Liver (tissue), 9 donors: Measurements from ENCODE around the gene ADCY4. TPM values are rescaled to one million over a fixed set of nuclear protein-coding genes. Genes with fewer than 3 reads are reported as not detected.
"Not testable (repeated sequence)": the region's sequence is repeated elsewhere in the genome, so short reads cannot be mapped to it uniquely, and the experiment has no call there.

Experiments
- DNase-seq: peaks from one replicate; pipeline ENCODE4 v3.0.0-alpha.2; 2017; ENCODE audit warnings: low spot score
- H3K27ac ChIP-seq, 2 donors: one replicate each; pipeline ENCODE4 v1.7.0; 2013; ENCODE audit warnings: inconsistent platforms in 2 of 2, low read length in 2 of 2, control low read depth in 1 of 2, low read depth in 1 of 2, mild to moderate bottlenecking in 1 of 2
- H3K27me3 ChIP-seq, 4 donors: one replicate each; pipeline versions ENCODE4 v1.6.1 to v1.7.0; 2013; ENCODE audit warnings: low read length in 3 of 4, inconsistent platforms in 1 of 4, mild to moderate bottlenecking in 1 of 4, moderate library complexity in 1 of 4; ENCODE audit not compliant: control insufficient read depth in 4 of 4, insufficient read depth in 4 of 4
- H3K36me3 ChIP-seq, 4 donors: one replicate each; pipeline versions ENCODE4 v1.6.1 to v1.7.0; 2013; ENCODE audit warnings: low read length in 3 of 4, mild to moderate bottlenecking in 3 of 4, low read depth in 1 of 4, moderate library complexity in 1 of 4; ENCODE audit not compliant: control insufficient read depth in 4 of 4, insufficient read depth in 3 of 4
- H3K4me1 ChIP-seq, 4 donors: one replicate each; pipeline versions ENCODE4 v1.6.1 to v1.7.0; 2013; ENCODE audit warnings: low read length in 3 of 4, mild to moderate bottlenecking in 3 of 4, moderate library complexity in 1 of 4; ENCODE audit not compliant: control insufficient read depth in 4 of 4, insufficient read depth in 4 of 4
- H3K4me3 ChIP-seq, 3 donors: one replicate each; pipeline versions ENCODE4 v1.6.1 to v1.7.0; 2013; ENCODE audit warnings: low read length in 3 of 3, control low read depth in 1 of 3, low read depth in 1 of 3, mild to moderate bottlenecking in 1 of 3
- H3K9ac ChIP-seq, 2 donors: one replicate each; pipeline ENCODE4 v1.7.0; 2013; ENCODE audit warnings: low read length in 2 of 2, mild to moderate bottlenecking in 2 of 2, moderate library complexity in 2 of 2, control low read depth in 1 of 2, low read depth in 1 of 2
- H3K9me3 ChIP-seq, 4 donors: one replicate each; pipeline versions ENCODE4 v1.6.1 to v1.7.0; 2013; ENCODE audit warnings: low read length in 3 of 4; ENCODE audit not compliant: control insufficient read depth in 4 of 4
- EGR1 ChIP-seq, 2 donors: IDR thresholded peaks; 2 replicates each; pipeline ENCODE4 v1.6.1; 2016 to 2018; ENCODE audit warnings: antibody characterized with exemption in 2 of 2, low read depth in 2 of 2
- FOXA1 ChIP-seq: IDR thresholded peaks from 2 replicates; pipeline ENCODE4 v1.6.1; 2016; ENCODE audit warnings: antibody characterized with exemption
- FOXA2 ChIP-seq: IDR thresholded peaks from 2 replicates; pipeline ENCODE4 v1.6.1; 2016; ENCODE audit warnings: antibody characterized with exemption
- GABPA ChIP-seq, 2 donors: IDR thresholded peaks in 1 of 2; conservative IDR thresholded peaks in 1 of 2; 2 replicates each; pipeline ENCODE4 v1.6.1; 2016; ENCODE audit warnings: antibody characterized with exemption in 2 of 2, mild to moderate bottlenecking in 1 of 2, moderate library complexity in 1 of 2
- HNF4A ChIP-seq, 2 donors: conservative IDR thresholded peaks; 2 replicates each; pipeline ENCODE4 v1.6.1; 2016; ENCODE audit warnings: antibody characterized with exemption in 2 of 2, mild to moderate bottlenecking in 2 of 2
- JUND ChIP-seq, 2 donors: IDR thresholded peaks; 2 replicates each; pipeline ENCODE4 v1.6.1; 2016; ENCODE audit warnings: antibody characterized with exemption in 2 of 2
- MAX ChIP-seq: IDR thresholded peaks from 2 replicates; pipeline ENCODE4 v1.6.1; 2016; ENCODE audit warnings: antibody characterized with exemption
- NR2F2 ChIP-seq: IDR thresholded peaks from 2 replicates; pipeline ENCODE4 v1.6.1; 2016; ENCODE audit warnings: antibody characterized with exemption
- RAD21 ChIP-seq, 2 donors: IDR thresholded peaks; 2 replicates each; pipeline ENCODE4 v1.6.1; 2016; ENCODE audit warnings: antibody characterized with exemption in 2 of 2, mild to moderate bottlenecking in 2 of 2
- REST ChIP-seq: IDR thresholded peaks from 2 replicates; pipeline ENCODE4 v1.6.1; 2016; ENCODE audit warnings: antibody characterized with exemption, mild to moderate bottlenecking
- RXRA ChIP-seq, 2 donors: IDR thresholded peaks; 2 replicates each; pipeline ENCODE4 v1.6.1; 2017 to 2018; ENCODE audit warnings: antibody characterized with exemption in 2 of 2, mild to moderate bottlenecking in 1 of 2
- YY1 ChIP-seq: IDR thresholded peaks from 2 replicates; pipeline ENCODE4 v1.6.1; 2016; ENCODE audit warnings: antibody characterized with exemption, mild to moderate bottlenecking
- ZBTB33 ChIP-seq: IDR thresholded peaks from 2 replicates; pipeline ENCODE4 v1.6.1; 2016; ENCODE audit warnings: antibody characterized with exemption
- WGBS: extraction: QIAGEN DNeasy Blood & Tissue Kit; methylation state at CpG from one replicate; pipeline ENCODE4 v1.1.7; 2013; 5-methylcytosine and 5-hydroxymethylcytosine counted together
- polyA plus RNA-seq, 2 donors: library from polyadenylated mRNA; stranded (reverse) in 1 of 2; unstranded in 1 of 2; fragments of 200-250 nt in 1 of 2; fragments of >200 nt in 1 of 2; fragmentation: Nextera tagmentation in 1 of 2; extraction: Ambion mirVana in 1 of 2; gene quantifications; one replicate each; pipeline versions ENCODE4 v1.2.1 to v1.2.3, GENCODE V29; 2013 to 2015
- total RNA-seq, 2 donors: library from RNA; depleted of rRNA; stranded (reverse); fragments of >200 nt; gene quantifications; one replicate each; pipeline ENCODE4 v1.2.3, GENCODE V29; 2014
- donor health status: healthy.
- donor health status: healthy.
- donor health status: healthy.
- donor health status: healthy.
- donor health status: healthy.

Gene ADCY4
- total and polyA plus RNA-seq, 4 donors = 2.2 to 7.2 (median 4.0) TPM

GRCh38 chr14:24372701-24373416, 38.0 kb upstream of the ADCY4 start:
- peaks cover 0 to 3% (median 2%) of the 10 kb centered on the region in 4 donors for H3K4me1 ChIP-seq
- no peaks in the 10 kb centered on the region for H3K9me3 ChIP-seq
- no peak overlapping the region for H3K4me3 ChIP-seq
- no peak for DNase-seq
- H3K27me3 ChIP-seq = no peaks in the 10 kb centered on the region
- TF ChIP-seq EGR1 (IDR thresholded peaks at IDR 0.05; ENCODE audit: low read depth in 2 of 2) (no peak), NR2F2 (peak; percentile 16), YY1 (no peak)
- no peak overlapping the region for H3K9ac ChIP-seq
- H3K27ac ChIP-seq = no peak overlapping the region
- 83% methylated on average over 12 of the region's 12 CpGs for WGBS
- no peaks in the 10 kb centered on the region for H3K36me3 ChIP-seq

- 92% methylated on average over 3 of the region's 3 CpGs for WGBS
- not testable (repeated sequence) for DNase-seq, H3K9ac ChIP-seq, H3K4me1 ChIP-seq, H3K27me3 ChIP-seq, H3K36me3 ChIP-seq, H3K27ac ChIP-seq, H3K9me3 ChIP-seq, H3K4me3 ChIP-seq
These were observed 36.7 kb upstream of the ADCY4 start for GRCh38 chr14:24371605-24372004.

GRCh38 chr14:24370748-24371147, 35.9 kb upstream of the ADCY4 start:
- Histone ChIP-seq H3K27ac (no peak overlapping the region), H3K4me1 (peaks cover 0 to 5% (median 3%) of the 10 kb centered on the region in 4 donors), H3K4me3 (no peak overlapping the region), H3K9ac (no peak overlapping the region), H3K36me3 (no peaks in the 10 kb centered on the region), H3K9me3 (no peaks in the 10 kb centered on the region), H3K27me3 (peaks cover 0 to 5% (median 0%) of the 10 kb centered on the region in 4 donors)
- 93% methylated on average over 1 of the region's 1 CpG for WGBS
- TF ChIP-seq NR2F2 (no peak), JUND (IDR thresholded peaks at IDR 0.05) (no peak), FOXA1 (no peak), REST (no peak), YY1 (no peak), HNF4A (conservative IDR thresholded peaks at IDR 0.05) (no peak), RAD21 (IDR thresholded peaks at IDR 0.05) (no peak), FOXA2 (no peak), RXRA (IDR thresholded peaks at IDR 0.05) (no peak), ZBTB33 (no peak), MAX (no peak), GABPA (IDR thresholded peaks at IDR 0.05 in 1 of 2, conservative IDR thresholded peaks at IDR 0.05 in 1 of 2) (no peak)
- no peak for DNase-seq
